AML-193 (cell line): ENCODE results near the gene ANKRD29.
"Not testable (repeated sequence)": the region's sequence is repeated elsewhere in the genome, so short reads cannot be mapped to it uniquely, and the experiment has no call there.

Source experiments
- DNase-seq, 2 experiments: peaks; one replicate each; lab custom pipeline; 2025; lab: John Stamatoyannopoulos, UW

ANKRD29 gene

GRCh38 chr18:23616258-23616657 is 46.5 kb downstream of the ANKRD29 start:
- no peak for DNase-seq

- no peak for DNase-seq
Observed at GRCh38 chr18:23614891-23615290, 47.8 kb downstream of the ANKRD29 start.

- no peak for DNase-seq
Observed at GRCh38 chr18:23614413-23614812, 48.3 kb downstream of the ANKRD29 start.

- not testable (repeated sequence) for DNase-seq
Observed at GRCh38 chr18:23613091-23613475, 49.6 kb downstream of the ANKRD29 start.

- DNase-seq: no peak
Observed at GRCh38 chr18:23612434-23613090, 50.1 kb downstream of the ANKRD29 start.

GRCh38 chr18:23609390-23610023 is 53.2 kb downstream of the ANKRD29 start:
- DNase-seq: no peak

- no peak for DNase-seq
Observed at GRCh38 chr18:23608211-23608610, 54.5 kb downstream of the ANKRD29 start.

GRCh38 chr18:23605941-23606340 is 56.8 kb downstream of the ANKRD29 start:
- no peak for DNase-seq

GRCh38 chr18:23599809-23600208 is 62.9 kb downstream of the ANKRD29 start:
- no peak for DNase-seq

GRCh38 chr18:23596183-23596582 is 66.5 kb downstream of the ANKRD29 start:
- DNase-seq: no peak

GRCh38 chr18:23595591-23595990 is 67.1 kb downstream of the ANKRD29 start:
- DNase-seq: no peak

- DNase-seq: peak; percentile 13 to 24
Observed at GRCh38 chr18:23593720-23594119, 69.0 kb downstream of the ANKRD29 start.

GRCh38 chr18:23592911-23593310 is 69.8 kb downstream of the ANKRD29 start:
- no peak for DNase-seq

- DNase-seq: no peak
Observed at GRCh38 chr18:23591011-23591410, 71.7 kb downstream of the ANKRD29 start.

- DNase-seq: no peak
Observed at GRCh38 chr18:23588836-23589560, 73.7 kb downstream of the ANKRD29 start.

GRCh38 chr18:23587220-23587642 is 75.5 kb downstream of the ANKRD29 start:
- DNase-seq: no peak

- peak; percentile 85 for DNase-seq
Observed at GRCh38 chr18:23586249-23587196, 76.2 kb downstream of the ANKRD29 start, which contains the start of gene NPC1. NPC1 (minus strand) TSS chr18:23586506; CDS start chr18:23586343, 163 bp downstream.

- peak in 1 of 2 experiments; percentile 35 for DNase-seq
Observed at GRCh38 chr18:23585897-23586248, 76.8 kb downstream of the ANKRD29 start.

GRCh38 chr18:23585007-23585871 is 77.5 kb downstream of the ANKRD29 start:
- peak; percentile 9 to 14 for DNase-seq

- peak; percentile 2 to 27 for DNase-seq
Observed at GRCh38 chr18:23584019-23584983, 78.4 kb downstream of the ANKRD29 start.
